Femur (tissue), 1 donor: ENCODE measurements around the gene VKORC1.

Source experiments
- DNase-seq: peaks from one replicate; pipeline ENCODE4 v3.0.0-alpha.2; 2017

The VKORC1 gene

GRCh38 chr16:31129568-31130335 lies 35.2 kb upstream of the VKORC1 start:
- peak; percentile 62 for DNase-seq

- DNase-seq = peak; percentile 46
Observed at GRCh38 chr16:31128711-31129567, 34.3 kb upstream of the VKORC1 start.

- DNase-seq = no peak
Observed at GRCh38 chr16:31127182-31127581, 32.6 kb upstream of the VKORC1 start.

GRCh38 chr16:31125844-31126243 lies 31.2 kb upstream of the VKORC1 start:
- DNase-seq = no peak

GRCh38 chr16:31120129-31120528 lies 25.5 kb upstream of the VKORC1 start:
- DNase-seq = no peak

GRCh38 chr16:31118223-31119155 lies 23.9 kb upstream of the VKORC1 start:
- DNase-seq = no peak

- peak; percentile 99 for DNase-seq
Observed at GRCh38 chr16:31117384-31118222, 23.0 kb upstream of the VKORC1 start, which contains the start of gene KAT8. TSS of gene KAT8 (plus strand) at chr16:31117664. CDS start at chr16:31117682, 18 bp downstream.

GRCh38 chr16:31114468-31114867 lies 19.9 kb upstream of the VKORC1 start:
- no peak for DNase-seq

- DNase-seq = no peak
Observed at GRCh38 chr16:31113121-31114120, 18.8 kb upstream of the VKORC1 start.

- no peak for DNase-seq
Observed at GRCh38 chr16:31112711-31113110, 18.1 kb upstream of the VKORC1 start.

GRCh38 chr16:31111881-31112466 lies 17.4 kb upstream of the VKORC1 start:
- DNase-seq = no peak

- DNase-seq = no peak
Observed at GRCh38 chr16:31110106-31111034, 15.8 kb upstream of the VKORC1 start.

- no peak for DNase-seq
Observed at GRCh38 chr16:31109622-31110021, 15.0 kb upstream of the VKORC1 start.

- DNase-seq = no peak
Observed at GRCh38 chr16:31108794-31109558, 14.4 kb upstream of the VKORC1 start.

GRCh38 chr16:31108035-31108793 lies 13.6 kb upstream of the VKORC1 start, which contains the start of gene BCKDK:
TSS of gene BCKDK (plus strand) at chr16:31108386. CDS start at chr16:31109224, 838 bp downstream.
- DNase-seq = peak; percentile 83

GRCh38 chr16:31107465-31107867 lies 12.9 kb upstream of the VKORC1 start:
- DNase-seq = no peak
